Measurements from ENCODE around the gene CLDN22.
"Not testable (repeated sequence)": the region's sequence is repeated elsewhere in the genome, so short reads cannot be mapped to it uniquely, and the experiment has no call there.

CLDN22 gene

DNA sequence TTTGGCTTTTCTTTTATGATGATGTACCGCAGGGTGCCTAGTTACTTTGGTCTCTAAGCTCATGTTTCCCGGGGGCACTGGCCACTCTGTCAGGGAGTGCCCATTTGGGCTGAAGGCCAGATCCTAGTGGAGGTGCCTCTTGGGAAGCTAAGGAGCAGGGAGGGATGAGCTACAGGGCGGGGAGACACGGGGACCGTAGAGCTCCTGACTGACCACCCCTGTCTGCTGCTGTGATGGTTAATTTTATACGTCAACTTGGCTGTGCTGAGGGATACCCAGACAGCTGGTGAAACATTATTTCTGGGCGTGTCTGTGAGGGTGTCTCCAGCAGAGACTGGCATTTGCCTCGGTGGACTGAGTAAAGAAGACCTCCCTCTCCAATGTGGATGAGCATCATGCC, 27.1 kb upstream of the CLDN22 start:
- no peak for DNase-seq (ENCODE audit: low spot score)

DNA sequence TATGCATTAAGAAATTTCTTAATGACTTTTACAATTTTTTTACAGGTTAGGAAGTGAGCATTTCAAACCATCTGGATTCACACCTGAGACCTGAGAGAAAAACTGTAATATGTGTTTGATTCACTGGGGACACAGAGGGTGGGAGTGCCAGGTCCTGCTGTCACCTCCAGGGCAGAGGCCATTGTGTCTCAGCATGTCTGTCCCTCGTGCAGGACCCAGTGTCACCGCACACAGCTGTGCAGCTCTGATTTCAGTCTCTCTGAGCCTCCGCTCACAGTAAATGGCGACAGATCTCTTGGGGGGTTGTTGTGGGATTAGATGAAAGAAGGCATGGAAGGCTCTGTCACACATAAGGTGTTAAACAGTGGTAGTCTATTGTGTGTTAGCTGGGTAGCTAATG, 25.2 kb upstream of the CLDN22 start:
- no peak for DNase-seq (ENCODE audit: low spot score)

DNA sequence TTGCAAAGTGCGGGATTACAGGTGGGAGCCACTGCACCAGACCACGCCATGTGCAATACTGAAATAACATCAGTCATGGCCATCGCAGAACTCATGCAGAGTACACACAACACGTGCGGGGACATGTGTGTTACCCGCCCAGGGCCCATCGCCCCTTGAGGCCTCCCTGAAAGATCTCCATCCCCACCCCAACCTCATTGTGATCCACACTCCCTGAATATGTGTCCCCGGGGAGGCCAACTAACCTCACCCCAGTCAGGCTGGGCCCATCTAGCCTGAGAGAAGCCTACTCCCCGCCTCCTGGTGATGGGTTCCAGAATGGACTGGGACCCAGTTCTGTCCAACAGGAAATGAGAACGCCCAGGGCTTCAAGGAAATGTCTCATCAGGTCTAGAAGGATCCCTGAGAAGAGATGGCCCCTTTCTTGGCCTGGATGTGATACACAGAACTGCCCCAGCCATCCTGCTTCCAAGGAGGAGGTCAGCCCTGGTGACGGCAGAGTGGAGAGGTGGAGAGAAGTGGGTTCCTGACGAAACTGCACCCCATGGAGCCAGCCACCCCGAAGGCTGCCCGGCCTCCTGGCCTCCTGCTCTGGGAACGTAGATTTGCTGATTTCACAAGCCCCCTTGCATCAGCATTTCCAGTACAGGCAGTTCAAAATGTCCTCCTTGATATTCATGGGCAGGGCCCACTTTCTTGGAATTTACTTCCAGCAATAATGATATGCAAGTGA, 24.6 kb upstream of the CLDN22 start:
- no peak for DNase-seq (ENCODE audit: low spot score)

DNA sequence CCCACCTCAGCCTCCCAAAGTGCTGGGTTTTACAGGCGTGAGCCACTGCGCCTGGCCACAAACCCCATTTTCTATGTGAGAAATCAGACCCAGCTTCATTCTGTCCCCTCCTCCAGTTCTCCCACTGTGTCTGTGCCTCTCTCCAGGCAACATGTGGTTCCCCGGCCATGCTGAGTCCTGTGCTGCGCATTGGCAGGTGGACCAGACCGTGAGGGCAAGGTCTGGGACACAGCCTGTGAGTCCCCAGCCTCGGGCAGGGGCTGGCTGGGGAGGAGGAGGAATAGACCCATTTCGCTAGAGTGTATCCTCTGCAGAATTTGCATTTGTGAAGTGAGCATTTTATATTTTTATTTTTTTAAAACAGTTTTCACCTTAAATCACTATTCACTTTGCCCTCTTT, 23.7 kb upstream of the CLDN22 start:
- no peak for DNase-seq (ENCODE audit: low spot score)

DNA sequence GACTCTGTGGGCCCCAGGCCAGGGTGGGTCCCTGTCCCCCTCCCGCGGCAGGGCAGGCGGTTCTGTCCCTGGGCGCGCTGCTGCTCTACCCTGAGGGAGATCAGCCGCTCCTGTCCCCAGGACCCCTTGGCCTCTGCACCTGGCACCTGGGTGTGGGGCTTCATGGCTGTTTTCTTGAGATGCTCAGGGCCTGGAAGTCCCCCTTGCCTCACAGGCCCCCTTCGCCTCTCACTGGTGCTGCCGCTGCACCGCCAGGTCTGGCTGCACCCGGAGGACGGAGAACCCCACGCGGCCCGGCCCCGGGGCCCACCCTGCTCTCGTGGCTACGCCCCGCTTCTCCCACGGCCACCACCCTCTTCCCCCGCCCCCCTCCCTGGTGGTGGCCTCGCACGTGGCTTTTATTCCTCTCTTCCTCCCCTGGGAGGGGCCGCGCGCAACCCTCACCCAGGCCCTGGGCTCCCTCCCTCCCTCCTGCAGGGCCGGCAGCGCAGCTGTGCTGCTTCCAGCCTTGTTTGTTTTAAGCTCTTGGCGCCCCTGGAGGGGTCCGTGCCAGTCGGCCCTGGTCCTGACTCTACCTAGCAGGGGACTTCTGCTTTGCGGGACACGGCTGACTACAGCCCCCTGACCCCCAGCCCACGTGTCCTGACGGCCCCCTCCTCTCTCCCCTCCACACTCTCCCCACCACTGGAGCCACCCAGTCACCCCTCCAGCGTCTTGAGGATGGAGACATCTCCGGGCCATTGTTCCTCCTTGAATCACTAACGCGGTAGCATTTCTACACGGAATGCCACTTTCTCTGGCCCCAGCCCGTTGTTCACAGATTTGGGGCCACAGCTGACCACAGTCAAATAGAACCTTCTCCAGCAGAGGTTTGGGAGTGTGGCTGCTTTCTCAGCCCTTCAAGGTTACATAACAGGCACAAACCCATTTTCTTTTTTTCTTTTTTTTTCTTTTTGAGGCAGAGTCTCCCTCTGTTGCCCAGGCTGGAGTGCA, 22.8 kb upstream of the CLDN22 start:
- no peak for DNase-seq (ENCODE audit: low spot score)

DNA sequence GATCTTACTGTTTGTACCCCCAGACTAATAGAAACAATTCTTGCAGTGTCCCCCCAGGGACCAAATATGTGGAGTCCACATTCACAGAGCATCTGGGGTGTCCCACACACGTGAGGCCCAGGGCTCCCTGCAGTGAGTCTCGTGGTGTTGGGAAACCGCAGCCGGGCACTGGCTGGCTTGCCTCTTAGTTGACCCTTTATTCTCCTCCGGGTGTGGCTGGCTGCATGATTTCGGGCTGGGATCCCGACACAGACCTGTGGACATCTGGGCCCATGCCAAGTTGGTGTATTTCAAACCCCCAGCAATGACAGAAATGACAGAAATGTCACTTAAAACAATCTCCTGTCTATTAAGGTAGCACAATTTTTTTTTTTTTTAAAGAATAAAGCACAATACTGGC, 17.8 kb upstream of the CLDN22 start:
- no peak for DNase-seq (ENCODE audit: low spot score)

DNA sequence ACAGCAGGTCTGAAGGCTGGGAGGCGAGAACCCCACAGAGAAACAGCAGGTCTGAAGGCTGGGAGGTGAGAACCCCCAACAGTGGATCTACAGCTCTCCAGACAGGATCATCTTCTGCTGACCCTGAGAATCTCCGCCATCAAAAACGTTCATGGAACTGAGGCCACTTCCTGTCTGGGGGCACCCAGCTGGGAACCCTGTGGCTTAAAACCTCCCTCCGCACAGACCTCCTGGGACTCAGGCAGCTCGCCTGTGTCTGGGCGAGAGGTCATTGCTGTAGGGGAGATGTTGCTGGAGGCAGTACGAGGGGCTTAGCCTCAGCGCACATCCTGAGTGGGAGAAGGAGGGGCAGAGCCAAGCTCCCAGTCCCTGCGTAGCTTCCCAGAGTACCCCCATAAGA, 17.3 kb upstream of the CLDN22 start:
- DNase-seq (ENCODE audit: low spot score): no peak

DNA sequence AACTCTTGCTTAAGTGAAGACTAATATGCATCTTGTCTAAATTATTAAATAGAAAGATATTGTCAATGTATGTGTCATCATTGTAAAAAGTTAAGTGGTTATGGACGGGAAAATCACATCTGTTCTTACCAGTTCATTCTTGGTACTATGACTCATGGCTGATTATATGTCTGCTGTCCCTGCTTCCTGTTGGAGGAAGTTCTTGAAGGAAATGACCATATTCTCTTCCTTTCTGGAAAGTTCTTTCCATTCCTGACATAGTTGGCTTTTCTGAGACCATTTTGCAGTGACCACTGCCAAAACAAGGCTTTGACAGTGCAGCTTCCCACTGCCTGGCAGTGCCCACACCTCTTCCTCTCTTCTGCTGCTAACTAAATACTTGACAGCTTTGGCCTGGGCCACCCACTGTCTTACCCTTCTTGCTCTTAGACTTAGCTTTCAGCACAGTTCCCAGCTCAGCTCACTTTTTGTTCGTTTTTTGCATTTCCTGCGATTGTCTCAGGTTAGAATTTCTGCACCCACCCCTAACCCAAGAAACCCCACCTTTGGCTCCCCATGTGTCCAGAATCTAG, 15.4 kb upstream of the CLDN22 start:
- DNase-seq (ENCODE audit: low spot score): no peak

DNA sequence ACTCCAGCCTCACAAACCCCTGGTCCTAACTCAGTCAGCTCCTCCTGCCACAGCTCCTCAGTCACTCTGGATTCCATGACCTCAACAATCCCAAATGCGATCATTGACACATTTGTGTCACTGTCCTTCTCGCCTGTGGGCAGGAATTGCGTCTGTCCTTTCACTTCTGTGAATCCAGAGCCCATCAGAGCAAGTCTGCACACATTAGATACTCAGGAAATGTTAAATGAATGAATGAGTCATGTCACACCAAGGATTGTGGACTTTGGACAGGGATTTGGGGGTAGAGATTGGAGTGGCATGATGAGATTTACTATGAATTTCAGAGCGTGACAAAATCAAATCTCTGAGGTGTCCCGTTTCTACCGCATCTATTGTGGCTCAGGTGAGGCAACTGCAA, 13.9 kb upstream of the CLDN22 start:
- DNase-seq (ENCODE audit: low spot score): no peak

DNA sequence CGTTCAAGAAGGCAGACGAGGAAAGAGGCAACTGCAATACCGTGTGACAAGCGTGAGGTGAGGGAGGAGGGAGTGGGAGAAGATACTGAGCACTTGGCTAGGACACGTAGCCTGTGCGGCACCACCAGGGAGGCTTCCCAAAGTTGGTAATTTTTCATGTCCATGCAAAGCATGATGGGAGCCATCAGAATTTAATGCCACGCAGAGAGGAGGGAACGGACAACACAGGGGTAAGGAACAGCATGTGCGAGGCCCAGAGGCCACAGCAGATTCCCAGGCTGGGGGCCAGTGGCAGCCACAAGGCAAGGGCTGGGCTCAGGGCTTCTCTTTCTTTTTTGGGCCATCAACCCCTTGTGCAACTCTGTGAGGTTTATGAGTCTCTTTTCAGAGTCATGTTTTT, 13.1 kb upstream of the CLDN22 start:
- DNase-seq (ENCODE audit: low spot score): no peak

DNA sequence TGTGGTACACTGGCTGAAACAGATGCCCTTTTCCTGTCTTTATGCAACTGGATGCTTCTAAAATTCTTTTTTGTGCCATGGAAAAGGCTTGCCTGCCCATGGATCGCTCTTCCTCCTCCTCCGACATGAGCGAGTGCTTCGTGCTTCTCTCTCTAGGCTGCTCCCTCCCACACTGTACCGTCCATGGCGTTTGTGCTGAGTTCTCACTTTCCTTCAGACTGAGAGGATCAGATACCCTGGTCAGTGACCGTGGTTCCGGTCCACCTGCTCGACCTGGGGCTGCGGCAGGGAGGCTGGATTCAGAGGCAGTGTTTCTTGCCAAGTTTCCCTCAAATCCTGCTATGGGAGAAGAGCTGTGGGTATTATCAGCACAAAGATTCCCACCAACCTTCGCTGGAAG, 12.4 kb upstream of the CLDN22 start:
- DNase-seq (ENCODE audit: low spot score): no peak

DNA sequence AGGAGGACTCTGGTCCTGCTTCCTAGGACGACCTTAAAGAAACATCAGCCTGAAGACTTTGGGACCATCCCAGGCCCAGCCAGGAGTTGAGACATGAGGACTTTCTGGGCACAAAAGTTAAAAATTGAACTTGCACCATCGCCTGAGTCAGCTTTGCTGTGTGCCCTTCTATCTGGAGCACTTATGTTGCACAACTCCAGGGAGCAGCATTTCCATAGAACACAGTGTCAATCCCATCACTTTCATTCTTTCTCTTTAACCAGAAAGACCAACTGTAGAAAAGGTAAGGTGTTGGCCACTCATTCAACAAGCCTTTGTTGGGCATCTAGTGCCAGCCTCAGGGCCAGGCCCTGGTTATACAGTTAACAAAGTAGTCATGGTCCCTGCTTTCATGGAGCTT, 10.8 kb upstream of the CLDN22 start:
- DNase-seq (ENCODE audit: low spot score): no peak

DNA sequence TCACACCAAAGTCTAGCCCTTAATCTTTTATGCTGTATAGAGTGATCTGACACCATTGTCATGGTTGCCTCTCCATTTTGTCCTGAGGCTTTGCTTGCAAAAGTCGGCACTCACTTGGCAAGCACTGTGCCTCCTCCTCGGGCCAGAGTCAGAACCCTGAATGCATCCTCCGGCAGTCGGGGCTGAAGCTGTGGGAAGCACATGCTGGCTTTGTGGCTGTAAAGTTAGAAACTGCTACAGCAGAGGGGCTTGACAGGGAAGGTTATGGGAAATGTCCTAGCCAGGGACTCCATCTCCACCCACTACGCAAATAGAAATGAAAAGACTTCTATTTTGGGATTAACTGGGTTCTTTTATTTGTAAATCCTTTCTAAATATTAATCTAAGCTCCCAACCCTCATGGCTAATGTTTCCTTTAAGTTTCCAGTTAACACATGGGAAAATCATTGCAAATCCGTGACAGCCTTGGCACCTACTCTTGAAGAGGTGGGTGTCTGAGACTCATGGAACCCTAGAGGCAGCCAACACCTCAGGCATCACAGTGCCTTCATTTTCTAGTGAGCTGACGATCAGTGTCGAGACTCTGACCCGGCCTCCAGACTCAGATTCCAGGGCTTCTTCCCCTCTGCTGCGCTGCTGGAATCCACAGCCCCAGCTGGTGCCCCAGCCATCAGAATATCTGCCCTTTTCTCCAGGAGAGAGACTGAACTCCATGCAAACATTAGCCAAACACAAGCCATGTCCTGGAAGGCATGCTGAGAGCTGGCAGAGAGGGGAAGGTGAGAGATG, 10.1 kb upstream of the CLDN22 start:
- DNase-seq (ENCODE audit: low spot score): no peak

DNA sequence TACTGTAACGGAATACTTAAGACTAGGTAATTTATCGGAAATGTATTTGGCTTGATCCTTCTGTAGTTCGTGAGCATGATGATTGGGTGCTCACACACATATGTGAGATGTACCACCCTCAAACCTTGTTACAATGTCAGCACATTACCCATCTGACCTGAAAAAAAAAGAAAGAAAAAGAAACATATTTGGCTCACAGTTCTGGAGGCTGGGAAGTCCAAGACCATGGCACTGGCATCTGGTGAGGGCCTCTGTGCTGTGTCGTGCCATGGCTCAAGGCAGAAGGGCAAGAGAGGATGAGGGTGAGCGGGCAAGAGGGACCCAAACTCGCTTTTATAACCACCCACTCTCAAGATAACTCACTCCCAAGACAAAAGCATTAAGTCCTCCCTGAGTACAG, 9.2 kb upstream of the CLDN22 start:
- DNase-seq (ENCODE audit: low spot score): no peak

DNA sequence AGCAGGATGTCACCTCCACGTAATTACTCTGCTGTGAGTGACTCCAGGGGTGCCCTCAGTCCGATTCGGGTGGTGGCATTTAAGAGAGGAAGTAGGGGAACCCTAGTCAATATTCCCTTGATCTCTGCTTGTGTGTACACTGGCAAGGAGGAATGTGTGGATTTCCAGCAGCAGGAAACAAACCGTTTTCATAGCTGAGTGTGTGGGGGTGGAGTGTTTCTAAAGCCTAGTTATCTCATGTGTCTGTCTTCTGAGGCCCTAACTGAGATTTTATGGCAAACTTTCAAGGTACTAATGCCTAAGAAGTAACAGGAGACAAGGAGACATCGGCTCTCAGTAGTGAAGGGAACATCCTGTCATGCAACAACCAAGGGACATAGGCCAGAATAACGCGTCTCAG, 8.8 kb upstream of the CLDN22 start:
- no peak for DNase-seq (ENCODE audit: low spot score)

DNA sequence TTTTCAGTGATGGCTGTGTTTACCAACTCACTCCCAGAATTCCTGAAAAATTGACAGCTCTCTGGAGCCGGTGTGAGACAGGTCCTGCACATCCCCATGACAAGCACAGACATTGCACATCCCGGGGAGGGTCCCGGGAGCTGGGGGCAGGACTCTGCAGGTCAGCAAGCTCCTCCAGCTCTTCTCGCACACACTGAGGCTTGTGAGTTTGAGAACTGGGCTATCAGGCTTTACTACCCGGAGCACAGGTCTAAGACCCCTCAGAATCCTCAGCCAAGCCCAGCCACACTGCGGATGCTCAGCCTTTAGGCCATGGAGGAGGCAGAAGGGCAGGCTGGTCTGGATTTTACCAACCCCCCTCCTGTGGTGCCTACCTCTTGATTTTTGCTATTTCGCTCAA, 7.8 kb upstream of the CLDN22 start:
- no peak for DNase-seq (ENCODE audit: low spot score)

DNA sequence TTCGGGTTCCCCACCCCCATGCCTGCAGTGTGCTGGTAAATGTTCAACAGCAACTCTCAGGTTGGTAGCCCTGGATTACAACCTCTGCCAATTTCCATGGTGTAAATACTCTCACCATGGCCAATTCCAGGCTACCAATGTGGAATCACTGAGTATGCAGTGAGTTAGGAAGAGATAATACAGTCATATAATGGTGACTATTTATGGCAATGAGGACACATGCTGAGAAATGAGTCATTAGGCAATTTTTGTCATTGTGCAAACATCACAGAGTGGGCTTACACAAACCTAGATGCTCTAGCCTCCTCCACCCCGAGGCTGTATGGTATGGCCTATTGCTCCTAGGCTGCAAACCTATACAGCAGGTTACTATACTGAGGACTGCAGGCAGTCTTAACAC, 6.8 kb upstream of the CLDN22 start:
- no peak for DNase-seq (ENCODE audit: low spot score)

DNA sequence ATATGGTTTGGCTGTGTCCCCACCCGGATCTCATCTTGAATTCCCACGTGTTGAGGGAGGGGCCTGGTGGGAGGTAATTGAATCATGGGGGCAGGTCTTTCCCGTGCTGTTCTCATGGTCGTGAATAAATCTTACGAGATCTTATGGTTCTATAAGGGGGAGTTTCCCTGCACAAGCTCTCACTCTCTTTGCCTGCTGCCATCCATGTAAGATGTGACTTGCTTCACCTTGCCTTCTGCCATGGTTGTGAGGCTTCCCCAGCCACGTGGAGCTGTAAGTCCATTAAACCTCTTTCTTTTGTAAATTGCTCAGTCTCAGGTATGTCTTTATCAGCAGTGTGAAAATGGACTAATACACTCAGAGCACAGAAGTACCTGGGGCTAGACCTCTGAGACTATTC, 6.3 kb upstream of the CLDN22 start:
- not testable (repeated sequence) for DNase-seq (ENCODE audit: low spot score)

DNA sequence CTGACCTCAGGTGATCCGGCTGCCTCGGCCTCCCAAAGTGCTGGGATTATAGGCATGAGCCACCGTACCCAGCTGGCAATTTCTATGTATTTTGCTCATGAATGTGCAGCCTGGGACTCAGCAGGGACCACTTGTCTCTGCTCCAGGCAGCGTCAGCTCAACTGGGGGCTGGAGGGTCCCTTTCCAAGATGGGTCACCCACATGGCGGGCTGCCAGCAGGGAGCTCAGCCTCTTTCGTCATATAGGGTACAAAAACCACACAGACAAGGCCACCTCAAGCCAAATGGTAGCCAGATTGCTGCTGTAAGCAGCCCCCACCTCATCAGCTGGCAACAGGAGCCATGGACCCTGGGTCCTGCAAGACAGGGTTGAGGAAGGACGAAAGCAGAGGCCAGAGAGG, 4.5 kb upstream of the CLDN22 start:
- DNase-seq (ENCODE audit: low spot score): no peak

DNA sequence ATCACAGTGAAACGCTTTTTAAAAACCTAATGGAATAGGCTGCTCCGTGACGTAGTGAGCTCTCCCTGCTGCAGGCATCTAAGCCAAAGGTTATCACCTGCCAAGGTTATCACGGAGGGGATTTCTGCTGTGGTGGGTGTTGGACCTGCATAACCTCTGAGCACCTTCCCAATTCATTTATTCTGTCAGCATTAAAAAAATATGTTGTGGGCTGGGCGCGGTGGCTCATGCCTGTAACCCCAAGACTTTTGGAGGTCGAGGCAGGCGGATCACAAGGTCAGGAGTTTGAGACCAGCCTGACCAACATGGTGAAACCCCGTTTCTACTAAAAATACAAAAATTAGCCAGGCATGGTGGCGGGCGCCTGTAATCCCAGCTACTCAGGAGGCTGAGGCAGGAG, 4.0 kb upstream of the CLDN22 start:
- not testable (repeated sequence) for DNase-seq (ENCODE audit: low spot score)

DNA sequence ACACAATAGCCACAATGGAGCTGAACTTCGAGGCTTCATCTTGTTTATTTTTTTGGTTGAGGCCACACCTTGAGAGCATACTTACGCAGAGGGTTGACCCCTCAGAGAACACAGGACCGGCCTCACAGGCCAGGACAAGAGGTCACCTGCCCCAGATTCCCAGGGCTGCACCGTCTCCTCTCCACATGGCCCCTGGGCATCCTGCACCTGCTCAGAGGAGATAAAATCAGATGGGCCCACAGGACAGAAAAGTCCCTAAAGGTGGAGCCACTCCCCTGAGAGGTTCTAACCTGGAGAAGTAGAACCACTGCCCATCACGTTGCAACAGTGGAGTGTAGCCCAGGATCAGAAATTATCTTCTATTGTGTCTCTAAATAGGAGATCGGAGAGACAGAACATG, 3.2 kb upstream of the CLDN22 start:
- no peak for DNase-seq (ENCODE audit: low spot score)

DNA sequence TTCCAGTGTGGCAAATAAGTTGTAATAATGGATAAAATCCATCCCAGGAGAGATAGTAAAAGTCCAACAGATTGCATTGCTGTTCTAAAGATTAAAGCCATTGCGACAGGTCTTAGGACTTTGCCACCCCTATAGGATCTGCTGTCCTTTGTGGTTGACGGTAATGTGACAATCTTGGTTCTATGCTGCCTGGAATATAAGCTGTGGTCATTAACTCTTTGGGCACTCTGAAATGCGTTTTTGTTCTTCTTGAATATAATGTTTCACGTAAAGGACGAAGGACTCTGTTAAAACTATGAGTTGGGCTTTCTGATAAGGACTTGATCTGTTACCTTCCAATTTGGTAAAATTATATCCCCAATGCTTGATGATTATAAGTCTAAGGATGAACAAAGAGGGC, 2.2 kb upstream of the CLDN22 start, which contains the start of gene CLDN24:
Gene CLDN24 (minus strand): TSS at position 101 of the 400 bp plus-strand sequence. CDS start 0 bp downstream, at position 101.
- DNase-seq (ENCODE audit: low spot score): no peak

All from D341Med (cell line).